GM23338 (cell line): ENCODE results near the gene KRT24.

ENCODE experiments used
- CREB1 ChIP-seq: fragments of 250-450 bp; sonication (Bioruptor Pico); IDR thresholded peaks from 2 replicates; pipeline ENCODE4 v1.5.0; 2020; ENCODE audit warnings: low read depth, mild to moderate bottlenecking, moderate library complexity
- CTCF ChIP-seq, 2 experiments: fragments of 200-600 bp in 1 of 2; sonication (generic) in 1 of 2; conservative IDR thresholded peaks; 2 replicates each; pipeline versions ENCODE4 v1.5.1 to v1.6.1; 2016 to 2017; ENCODE audit warnings: antibody characterized with exemption in 2 of 2, low read depth in 2 of 2, mild to moderate bottlenecking in 2 of 2, moderate library complexity in 1 of 2
- EZH2 ChIP-seq: fragments of 200-600 bp; sonication (generic); IDR thresholded peaks from one replicate; pipeline ENCODE4 v1.8.0; 2017; ENCODE audit warnings: antibody characterized with exemption, mild to moderate bottlenecking, low read depth; ENCODE audit not compliant: unreplicated experiment
- EZH2phosphoT487 ChIP-seq: fragments of 200-600 bp; sonication (generic); IDR thresholded peaks from one replicate; pipeline ENCODE4 v1.8.1; 2018; ENCODE audit warnings: antibody characterized with exemption; ENCODE audit not compliant: unreplicated experiment
- JUNB ChIP-seq: IDR thresholded peaks from one replicate; pipeline ENCODE4 v1.6.1; 2016; ENCODE audit warnings: antibody characterized with exemption; ENCODE audit not compliant: unreplicated experiment
- POLR2AphosphoS5 ChIP-seq: IDR thresholded peaks from 2 replicates; pipeline ENCODE4 v1.6.1; 2016; ENCODE audit warnings: antibody characterized with exemption, low read depth
- REST ChIP-seq: IDR thresholded peaks from one replicate; pipeline ENCODE4 v1.6.1; 2018; ENCODE audit warnings: antibody characterized with exemption; ENCODE audit not compliant: unreplicated experiment

GRCh38 chr17:40750391-40750790 lies 46.8 kb upstream of the KRT24 start:
- TF ChIP-seq REST: no peak
- TF ChIP-seq CTCF (conservative IDR thresholded peaks at IDR 0.05; ENCODE audit: low read depth in 2 of 2): no peak
- TF ChIP-seq POLR2AphosphoS5: no peak
- no peak for TF ChIP-seq EZH2
- TF ChIP-seq CREB1 (CRISPR knock-in tag): no peak
- no peak for TF ChIP-seq JUNB
- TF ChIP-seq EZH2phosphoT487: no peak
